Astrocyte of the spinal cord (primary cell): ENCODE data around the gene SORCS2.
A peak's percentile ranks its signal among the peaks of the same experiment; 100 is the strongest.

Experiments
- DNase-seq: peaks from one replicate; pipeline ENCODE4 v3.0.0; 2011; ENCODE audit warnings: low read depth, low spot score
- H3K4me3 ChIP-seq: 2 replicates; pipeline ENCODE4 v1.5.1; 2011; ENCODE audit warnings: low read depth, mild to moderate bottlenecking, low read length, moderate library complexity
- in situ Hi-C: cut with HindIII; loops from 2 replicates; pipeline ENCODE4 v1.10.0; 2017; ENCODE audit warnings: low sequenced_read_pairs
- TF ChIP-seq, protein P1 (sequence below): IDR thresholded peaks from 2 replicates; pipeline ENCODE4 v1.5.1; 2012; ENCODE audit warnings: low read depth, mild to moderate bottlenecking, low read length, inconsistent platforms

The SORCS2 gene

DNA sequence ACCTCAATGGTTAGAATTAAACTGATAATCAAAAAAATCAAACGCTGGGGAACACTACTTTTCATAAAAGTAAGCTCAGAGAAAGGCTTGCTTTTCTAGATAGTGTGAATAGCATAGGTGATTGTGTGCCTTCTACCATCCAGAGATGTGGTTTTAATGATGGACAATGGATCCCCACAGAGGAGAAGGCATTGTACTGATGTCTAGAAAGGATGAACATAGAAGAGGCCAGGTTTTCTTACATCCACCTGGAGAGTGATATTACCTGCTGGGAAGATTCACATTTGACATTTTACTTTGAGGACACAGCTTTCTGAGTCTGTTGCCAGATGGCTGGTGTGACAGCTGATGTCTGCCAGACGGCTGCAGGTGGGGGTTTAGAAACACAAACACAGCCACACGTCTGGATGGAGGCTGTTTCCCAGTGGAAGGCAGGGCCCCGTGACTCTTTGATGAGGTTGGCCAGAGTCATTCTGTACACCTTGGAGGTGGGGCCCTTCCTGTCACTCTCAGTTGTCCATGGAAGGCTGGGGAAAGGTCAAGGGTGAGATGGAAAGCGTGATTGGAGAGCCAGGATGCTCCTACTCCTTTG, 128.0 kb downstream of the SORCS2 start:
- TF ChIP-seq, protein P1, sequence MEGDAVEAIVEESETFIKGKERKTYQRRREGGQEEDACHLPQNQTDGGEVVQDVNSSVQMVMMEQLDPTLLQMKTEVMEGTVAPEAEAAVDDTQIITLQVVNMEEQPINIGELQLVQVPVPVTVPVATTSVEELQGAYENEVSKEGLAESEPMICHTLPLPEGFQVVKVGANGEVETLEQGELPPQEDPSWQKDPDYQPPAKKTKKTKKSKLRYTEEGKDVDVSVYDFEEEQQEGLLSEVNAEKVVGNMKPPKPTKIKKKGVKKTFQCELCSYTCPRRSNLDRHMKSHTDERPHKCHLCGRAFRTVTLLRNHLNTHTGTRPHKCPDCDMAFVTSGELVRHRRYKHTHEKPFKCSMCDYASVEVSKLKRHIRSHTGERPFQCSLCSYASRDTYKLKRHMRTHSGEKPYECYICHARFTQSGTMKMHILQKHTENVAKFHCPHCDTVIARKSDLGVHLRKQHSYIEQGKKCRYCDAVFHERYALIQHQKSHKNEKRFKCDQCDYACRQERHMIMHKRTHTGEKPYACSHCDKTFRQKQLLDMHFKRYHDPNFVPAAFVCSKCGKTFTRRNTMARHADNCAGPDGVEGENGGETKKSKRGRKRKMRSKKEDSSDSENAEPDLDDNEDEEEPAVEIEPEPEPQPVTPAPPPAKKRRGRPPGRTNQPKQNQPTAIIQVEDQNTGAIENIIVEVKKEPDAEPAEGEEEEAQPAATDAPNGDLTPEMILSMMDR = no peak
- in situ Hi-C loops = no loop called here
- H3K4me3 ChIP-seq = no peak overlapping the region
- no peak for DNase-seq

- H3K4me3 ChIP-seq = no peak overlapping the region
- no peak for DNase-seq
- TF ChIP-seq, protein P1 = no peak
- in situ Hi-C loops = no loop called here
Measured at GRCh38 chr4:7322166-7322991, 130.0 kb downstream of the SORCS2 start.

- DNase-seq = no peak
- in situ Hi-C loops = no loop called here
- no peak overlapping the region for H3K4me3 ChIP-seq
- TF ChIP-seq, protein P1 = no peak
Measured at GRCh38 chr4:7323461-7323871, 131.1 kb downstream of the SORCS2 start.

GRCh38 chr4:7323872-7324650, 131.7 kb downstream of the SORCS2 start:
- TF ChIP-seq, protein P1 = peak; percentile 20
- no peak for DNase-seq
- in situ Hi-C loops = no loop called here
- no peak overlapping the region for H3K4me3 ChIP-seq

GRCh38 chr4:7324651-7325121, 132.3 kb downstream of the SORCS2 start:
- in situ Hi-C loops = no loop called here
- TF ChIP-seq, protein P1 = no peak
- no peak overlapping the region for H3K4me3 ChIP-seq
- no peak for DNase-seq

DNA sequence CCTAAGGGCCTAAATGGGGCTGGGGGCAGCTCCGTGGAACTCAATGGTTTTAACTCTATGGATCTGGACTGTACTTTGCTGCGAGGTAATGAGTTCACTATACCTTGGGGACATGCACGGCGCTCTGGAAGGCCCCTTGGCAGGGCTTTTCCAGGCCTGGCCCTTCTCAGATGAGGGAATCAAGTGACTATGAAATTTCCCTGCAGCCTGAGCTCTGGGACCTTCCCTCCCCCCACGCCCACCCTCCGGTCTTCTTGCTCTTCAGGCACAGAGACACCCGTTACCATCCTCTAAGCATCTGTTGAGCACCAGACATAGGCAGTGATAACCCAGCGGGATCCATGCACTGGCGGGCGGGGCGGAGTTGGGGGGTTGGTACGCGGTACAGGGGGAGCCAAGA, 133.2 kb downstream of the SORCS2 start:
- no peak overlapping the region for H3K4me3 ChIP-seq
- in situ Hi-C loops = no loop called here
- TF ChIP-seq, protein P1 = no peak
- no peak for DNase-seq
